Measurements from ENCODE around the gene PTCHD1. TPM values are rescaled to one million over a fixed set of nuclear protein-coding genes. Genes with fewer than 3 reads are reported as not detected.

Gene PTCHD1
- total and polyA plus RNA-seq, 9 of the 15 experiments (the other 6 are each of a cell fraction or from before 2014, with no cell fraction given), result not detected

GRCh38 chrX:23436875-23437274 is 102.2 kb downstream of the PTCHD1 start (continued):
- TF ChIP-seq REST (IDR thresholded peaks at IDR 0.05; ENCODE audit: borderline replicate concordance) (no peak), REST (CRISPR knock-in tag; IDR thresholded peaks at IDR 0.05; ENCODE audit: low read depth) (no peak), GATA2 (CRISPR knock-in tag; IDR thresholded peaks at IDR 0.05) (no peak), ZNF551 (CRISPR knock-in tag; IDR thresholded peaks at IDR 0.05) (no peak), CBX5 (IDR thresholded peaks at IDR 0.05; ENCODE audit: borderline replicate concordance, low read depth) (no peak), E4F1 (CRISPR knock-in tag; IDR thresholded peaks at IDR 0.05; ENCODE audit: borderline replicate concordance) (no peak), RHOXF2B (CRISPR knock-in tag; conservative IDR thresholded peaks at IDR 0.05) (no peak)

Measured in K562 (cell line).